Tibial nerve (tissue), 4 donors: Measurements from ENCODE around the gene CYP4A22. TPM values are rescaled to one million over a fixed set of nuclear protein-coding genes. Genes with fewer than 3 reads are reported as not detected.
"Not testable (repeated sequence)": the region's sequence is repeated elsewhere in the genome, so short reads cannot be mapped to it uniquely, and the experiment has no call there.

Experiments used
- DNase-seq, 2 donors: peaks; one replicate each; pipeline ENCODE4 v3.0.0-alpha.2; 2019; ENCODE audit warnings: low spot score in 2 of 2
- H3K27ac ChIP-seq, 4 donors: fragments of 200-600 bp; sonication (generic) in 3 of 4; one replicate each; pipeline ENCODE4 v1.5.1; 2017 to 2019; ENCODE audit warnings: mild to moderate bottlenecking in 1 of 4
- H3K27me3 ChIP-seq, 2 donors: fragments of 200-600 bp; sonication (generic) in 1 of 2; one replicate each; pipeline versions ENCODE4 v1.5.1 to v1.6.0; 2017 to 2019
- H3K36me3 ChIP-seq, 3 donors: fragments of 200-600 bp; sonication (generic); one replicate each; pipeline ENCODE4 v1.5.1; 2018 to 2019
- H3K4me1 ChIP-seq, 4 donors: fragments of 200-600 bp; sonication (generic) in 3 of 4; one replicate each; pipeline ENCODE4 v1.5.1; 2017 to 2019
- H3K4me3 ChIP-seq, 4 donors: fragments of 200-600 bp; sonication (generic) in 3 of 4; one replicate each; pipeline ENCODE4 v1.5.1; 2017 to 2019; ENCODE audit warnings: mild to moderate bottlenecking in 1 of 4, moderate library complexity in 1 of 4
- H3K9me3 ChIP-seq, 4 donors: fragments of 200-600 bp; sonication (generic) in 3 of 4; one replicate each; pipeline ENCODE4 v1.5.1; 2017 to 2019
- EP300 ChIP-seq, 2 donors: sonication (generic); formaldehyde crosslinking; IDR thresholded peaks; one replicate each; pipeline ENCODE4 v1.6.1; 2017; ENCODE audit warnings: antibody characterized with exemption in 2 of 2, mild to moderate bottlenecking in 1 of 2
- POLR2A ChIP-seq, 2 donors: fragments of 450-650 bp; IDR thresholded peaks; one replicate each; pipeline ENCODE4 v1.6.1; 2017; ENCODE audit warnings: antibody characterized with exemption in 2 of 2, mild to moderate bottlenecking in 2 of 2, moderate library complexity in 2 of 2
- WGBS, 2 donors: methylation state at CpG; one replicate each; pipeline ENCODE4 v1.1.5; 2018; 5-methylcytosine and 5-hydroxymethylcytosine counted together
- total RNA-seq, 4 donors: library from RNA; depleted of rRNA; stranded (reverse); fragments of >200 nt; gene quantifications; one replicate each; pipeline ENCODE4 v1.1.0, GENCODE V29; 2016
- TF ChIP-seq, protein P1 (sequence below), 5 experiments: fragments of 200-600 bp in 3 of 5; fragments of 450-650 bp in 2 of 5; sonication (generic) in 3 of 5; IDR thresholded peaks; one replicate each; pipeline ENCODE4 v1.5.1; 2016 to 2019; ENCODE audit warnings: antibody characterized with exemption in 5 of 5, mild to moderate bottlenecking in 3 of 5, moderate library complexity in 2 of 5

The CYP4A22 gene
- total RNA-seq, 4 donors from 2014 or later, result 0.84 to 4.5 (median 2.6) TPM

DNA sequence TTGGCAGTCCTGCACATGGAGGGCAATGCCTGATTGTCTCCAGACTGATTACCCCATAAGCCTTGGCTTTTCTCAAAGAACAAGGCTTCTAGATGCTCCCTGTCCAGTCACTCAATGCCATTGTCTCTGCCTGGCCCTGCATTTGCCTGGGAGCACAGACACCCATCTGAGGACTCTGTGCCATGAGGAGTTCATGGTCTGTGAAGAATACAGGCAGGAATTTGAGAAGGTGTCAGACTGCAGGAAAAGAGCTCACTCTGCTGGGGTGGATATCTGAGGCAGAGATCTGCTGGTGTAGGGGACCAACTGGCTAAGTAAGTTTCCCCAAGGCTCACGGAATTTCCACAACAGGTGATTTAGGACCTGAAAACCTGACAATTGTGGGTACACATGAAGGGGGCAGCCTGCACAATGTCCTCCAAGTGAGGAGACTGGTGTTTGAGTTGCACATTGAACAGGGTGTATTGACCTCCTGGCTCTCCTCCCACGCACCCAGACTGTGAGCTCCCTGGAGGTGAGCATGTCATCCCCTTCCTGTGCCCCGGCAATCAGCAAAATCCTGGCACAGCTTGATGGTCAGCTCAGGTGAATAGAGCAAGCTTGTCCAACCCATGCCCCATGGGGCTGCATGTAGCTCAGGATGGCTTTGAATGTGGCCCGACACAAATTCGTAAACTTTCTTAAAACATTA, 829 bp downstream of the CYP4A22 start:
- Histone ChIP-seq H3K4me1 (no peaks in the 10 kb centered on the region), H3K27ac (no peak overlapping the region), H3K27me3 (no peaks in the 10 kb centered on the region), H3K4me3 (no peak overlapping the region), H3K9me3 (no peaks in the 10 kb centered on the region), H3K36me3 (no peaks in the 10 kb centered on the region)
- DNase-seq, result no peak
- TF ChIP-seq, protein P1, sequence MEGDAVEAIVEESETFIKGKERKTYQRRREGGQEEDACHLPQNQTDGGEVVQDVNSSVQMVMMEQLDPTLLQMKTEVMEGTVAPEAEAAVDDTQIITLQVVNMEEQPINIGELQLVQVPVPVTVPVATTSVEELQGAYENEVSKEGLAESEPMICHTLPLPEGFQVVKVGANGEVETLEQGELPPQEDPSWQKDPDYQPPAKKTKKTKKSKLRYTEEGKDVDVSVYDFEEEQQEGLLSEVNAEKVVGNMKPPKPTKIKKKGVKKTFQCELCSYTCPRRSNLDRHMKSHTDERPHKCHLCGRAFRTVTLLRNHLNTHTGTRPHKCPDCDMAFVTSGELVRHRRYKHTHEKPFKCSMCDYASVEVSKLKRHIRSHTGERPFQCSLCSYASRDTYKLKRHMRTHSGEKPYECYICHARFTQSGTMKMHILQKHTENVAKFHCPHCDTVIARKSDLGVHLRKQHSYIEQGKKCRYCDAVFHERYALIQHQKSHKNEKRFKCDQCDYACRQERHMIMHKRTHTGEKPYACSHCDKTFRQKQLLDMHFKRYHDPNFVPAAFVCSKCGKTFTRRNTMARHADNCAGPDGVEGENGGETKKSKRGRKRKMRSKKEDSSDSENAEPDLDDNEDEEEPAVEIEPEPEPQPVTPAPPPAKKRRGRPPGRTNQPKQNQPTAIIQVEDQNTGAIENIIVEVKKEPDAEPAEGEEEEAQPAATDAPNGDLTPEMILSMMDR (IDR thresholded peaks at IDR 0.05), result no peak
- no peak for TF ChIP-seq POLR2A (IDR thresholded peaks at IDR 0.05)
- TF ChIP-seq EP300 (IDR thresholded peaks at IDR 0.05), result no peak
- 82 to 92% methylated on average over 5 of the region's 5 CpGs for WGBS, 2 donors

GRCh38 chr1:47140358-47140757, 3.1 kb downstream of the CYP4A22 start:
- H3K27me3 ChIP-seq, H3K27ac ChIP-seq, H3K4me3 ChIP-seq, DNase-seq, H3K9me3 ChIP-seq, H3K4me1 ChIP-seq, H3K36me3 ChIP-seq: not testable (repeated sequence)
- WGBS, 2 donors, result 46 to 70% methylated on average over 3 of the region's 3 CpGs

- not testable (repeated sequence) for H3K4me3 ChIP-seq
Measured at GRCh38 chr1:47143654-47144053, 6.4 kb downstream of the CYP4A22 start.

GRCh38 chr1:47146495-47146894, 9.3 kb downstream of the CYP4A22 start:
- not testable (repeated sequence) for H3K36me3 ChIP-seq, H3K27me3 ChIP-seq, H3K9me3 ChIP-seq, H3K27ac ChIP-seq, H3K4me1 ChIP-seq, DNase-seq, H3K4me3 ChIP-seq
- WGBS, 2 donors, result 0 to 17% methylated on average over 1 of the region's 1 CpG

More at GRCh38 chr1:47143654-47144053, 6.4 kb downstream of the CYP4A22 start:
- not testable (repeated sequence) for H3K9me3 ChIP-seq, H3K27me3 ChIP-seq, H3K36me3 ChIP-seq, DNase-seq, H3K4me1 ChIP-seq, H3K27ac ChIP-seq
- 37 to 38% methylated on average over 6 of the region's 6 CpGs for WGBS, 2 donors

DNA sequence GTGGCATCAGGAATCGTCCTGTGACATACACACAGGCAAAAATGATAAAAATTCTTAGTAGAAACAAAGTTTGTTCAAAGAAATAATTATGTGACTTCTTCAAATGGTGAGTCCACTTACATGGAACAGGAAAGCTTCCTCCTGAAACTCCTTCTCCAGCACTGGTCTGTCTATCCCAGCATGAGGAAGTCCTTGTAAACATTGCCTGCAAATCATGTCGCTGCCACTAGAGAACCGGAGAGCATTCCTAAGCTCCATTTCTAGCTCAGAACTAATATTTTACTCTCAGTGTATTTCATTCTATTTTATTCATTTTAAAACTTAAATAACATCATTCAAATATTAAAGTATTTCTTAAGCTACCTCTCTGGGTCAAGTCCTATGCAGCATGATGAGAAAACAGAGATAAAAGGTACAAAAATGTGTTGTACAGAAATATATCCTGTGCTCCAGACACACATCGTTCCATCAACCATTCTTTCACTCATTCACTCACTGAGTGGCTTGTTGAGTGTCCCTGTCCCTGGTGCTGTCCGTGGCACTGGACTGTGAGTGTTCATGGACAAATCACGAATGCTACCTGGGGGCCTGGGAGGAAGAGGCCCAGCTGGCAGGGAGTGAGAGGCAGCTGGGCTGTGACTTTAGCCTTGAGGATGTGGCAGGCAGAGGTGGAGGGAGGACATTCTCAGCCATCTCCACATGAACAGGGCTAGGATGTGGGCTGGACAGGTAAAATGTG, 10.0 kb downstream of the CYP4A22 start:
- H3K36me3 ChIP-seq, result no peaks in the 10 kb centered on the region
- no peaks in the 10 kb centered on the region for H3K4me1 ChIP-seq
- H3K27me3 ChIP-seq, result no peaks in the 10 kb centered on the region
- no peaks in the 10 kb centered on the region for H3K9me3 ChIP-seq
- no peak for DNase-seq
- WGBS, 2 donors, result 39 to 40% methylated on average over 6 of the region's 6 CpGs
- H3K4me3 ChIP-seq, result no peak overlapping the region
- H3K27ac ChIP-seq, result no peak overlapping the region
- no peak for TF ChIP-seq POLR2A (IDR thresholded peaks at IDR 0.05)
- no peak for TF ChIP-seq EP300 (IDR thresholded peaks at IDR 0.05)
- TF ChIP-seq, protein P1 (IDR thresholded peaks at IDR 0.05), result no peak

- not testable (repeated sequence) for H3K27me3 ChIP-seq, H3K36me3 ChIP-seq, H3K4me1 ChIP-seq, H3K9me3 ChIP-seq, H3K27ac ChIP-seq, H3K4me3 ChIP-seq, DNase-seq
- WGBS, 2 donors, result 31% methylated on average over 9 of the region's 9 CpGs
Measured at GRCh38 chr1:47149162-47149561, 11.9 kb downstream of the CYP4A22 start.

DNA sequence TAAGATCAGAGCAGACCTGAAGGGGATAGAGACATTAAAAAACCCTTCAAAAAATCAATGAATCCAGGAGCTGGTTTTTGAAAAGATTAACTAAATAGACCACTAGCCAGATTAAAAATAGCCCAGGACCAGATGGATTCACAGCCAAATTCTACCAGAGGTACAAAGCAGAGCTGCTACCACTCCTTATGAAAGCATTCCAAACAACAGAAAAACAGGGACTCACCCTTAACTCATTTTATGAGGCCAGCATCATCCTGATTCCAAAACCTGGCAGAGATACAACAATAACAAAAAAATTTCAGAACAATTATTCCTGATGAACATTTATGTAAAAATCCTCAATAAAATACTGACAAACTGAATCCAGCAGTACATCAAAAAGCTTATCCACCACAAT, 19.2 kb downstream of the CYP4A22 start:
- H3K36me3 ChIP-seq, H3K27me3 ChIP-seq, H3K27ac ChIP-seq, H3K4me1 ChIP-seq, H3K4me3 ChIP-seq, DNase-seq: not testable (repeated sequence)
- peaks cover 0 to 26% (median 0%) of the 10 kb centered on the region in 4 donors for H3K9me3 ChIP-seq

- 74 to 86% methylated on average over 3 of the region's 3 CpGs for WGBS, 2 donors
- DNase-seq, H3K36me3 ChIP-seq, H3K27me3 ChIP-seq, H3K4me3 ChIP-seq, H3K27ac ChIP-seq, H3K4me1 ChIP-seq: not testable (repeated sequence)
- H3K9me3 ChIP-seq, result peaks cover 0 to 26% (median 0%) of the 10 kb centered on the region in 4 donors
Measured at GRCh38 chr1:47157957-47158356, 20.7 kb downstream of the CYP4A22 start.
